NB4 (cell line): ENCODE data around the gene ZFP30.

Experiments
- DNase-seq: peaks from one replicate; pipeline ENCODE4 v3.0.0; 2010; ENCODE audit warnings: low read depth
- H3K4me3 ChIP-seq: one replicate; pipeline ENCODE4 v1.5.1; 2011; ENCODE audit warnings: mild to moderate bottlenecking, low read depth, low read length, moderate library complexity
- CTCF ChIP-seq: IDR thresholded peaks from one replicate; pipeline ENCODE4 v1.5.1; 2012; ENCODE audit warnings: low read depth, low read length
- MAX ChIP-seq: IDR thresholded peaks from 2 replicates; pipeline ENCODE4 v1.6.1; 2011; ENCODE audit warnings: low read depth, low read length
- MYC ChIP-seq: IDR thresholded peaks from 2 replicates; pipeline ENCODE4 v1.6.1; 2011; ENCODE audit warnings: low read depth, low read length
- POLR2A ChIP-seq: IDR thresholded peaks from 2 replicates; pipeline ENCODE4 v1.6.1; 2011; ENCODE audit warnings: mild to moderate bottlenecking; ENCODE audit not compliant: insufficient read length; ENCODE audit errors: extremely low read depth

The ZFP30 gene

DNA sequence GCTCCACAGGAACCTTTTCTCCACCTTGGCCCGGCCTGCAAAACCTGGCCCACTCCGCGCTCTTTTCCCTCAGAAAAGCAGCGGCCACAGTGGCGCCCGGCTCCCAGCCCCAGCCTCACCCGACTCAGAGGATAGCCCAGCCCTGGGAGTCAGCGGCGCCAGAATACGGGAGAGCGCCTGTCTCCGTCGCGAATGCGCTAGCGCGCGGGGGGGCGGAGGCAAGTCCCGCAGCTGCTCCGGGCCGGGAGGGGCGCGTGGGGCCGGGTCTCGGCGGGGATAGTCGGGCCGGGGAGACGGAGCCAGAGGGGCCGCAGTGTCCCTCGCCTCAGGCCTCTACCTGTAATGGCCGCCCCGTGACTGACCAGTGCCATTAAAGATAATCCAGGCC, at the start of gene ZFP30:
Gene ZFP30, minus strand, starts transcription at position 165 of the 388 bp plus-strand sequence. CDS start 7,643 bp downstream, outside the sequence.
- peak; percentile 87 for DNase-seq
- H3K4me3 ChIP-seq = peak within 1 kb of the TSS; percentile 85
- TF ChIP-seq MYC (no peak), CTCF (no peak), MAX (no peak), POLR2A (no peak)

- no peak for TF ChIP-seq MAX
- TF ChIP-seq CTCF = no peak
- TF ChIP-seq MYC = no peak
- TF ChIP-seq POLR2A = no peak
- DNase-seq = no peak
- no peak overlapping the region for H3K4me3 ChIP-seq
These were observed 43.8 kb upstream of the ZFP30 start for GRCh38 chr19:37699057-37699456.

- H3K4me3 ChIP-seq = no peak overlapping the region
- no peak for DNase-seq
- TF ChIP-seq CTCF = no peak
- TF ChIP-seq MYC = no peak
- no peak for TF ChIP-seq MAX
- TF ChIP-seq POLR2A = no peak
These were observed 43.0 kb upstream of the ZFP30 start for GRCh38 chr19:37698216-37698615.

DNA sequence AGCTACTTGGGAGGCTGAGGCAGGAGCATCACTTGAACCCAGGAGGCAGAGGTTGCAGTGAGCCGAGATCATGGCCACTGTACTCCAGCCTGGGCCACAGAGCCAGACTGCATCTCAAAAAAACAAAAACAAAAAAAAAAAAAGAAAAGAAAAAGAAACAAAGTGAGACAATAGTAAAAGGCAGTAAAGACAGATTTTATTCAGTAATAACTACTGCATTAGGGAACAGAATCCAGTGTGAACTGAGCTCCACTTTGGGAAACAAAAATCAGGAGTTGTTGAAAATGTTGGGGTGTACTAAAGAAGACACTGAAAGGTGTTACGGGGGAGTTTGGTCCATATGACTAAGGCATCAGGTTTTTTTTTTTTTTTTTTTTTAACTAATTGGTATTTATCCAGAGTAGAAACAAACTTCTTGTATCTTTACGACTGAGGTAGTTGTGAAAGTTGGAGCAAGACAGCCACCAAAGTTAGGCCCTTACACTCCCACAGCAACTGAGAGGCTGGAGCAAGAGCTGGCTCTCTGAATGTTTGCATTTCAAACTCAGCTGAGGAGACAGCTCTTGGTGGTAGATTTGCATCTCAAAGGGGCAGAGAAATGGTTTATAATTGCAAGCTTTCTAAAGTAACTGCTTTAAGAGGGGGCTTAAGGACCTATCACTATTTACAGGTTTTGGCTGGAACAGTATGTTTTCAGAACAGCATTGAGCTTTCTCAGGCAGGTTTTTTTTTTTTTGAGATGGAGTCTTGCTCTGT, 40.1 kb upstream of the ZFP30 start:
- TF ChIP-seq MYC = no peak
- no peak for TF ChIP-seq CTCF
- no peak for TF ChIP-seq MAX
- TF ChIP-seq POLR2A = no peak
- DNase-seq = no peak
- H3K4me3 ChIP-seq = no peak overlapping the region

GRCh38 chr19:37692956-37693620, 37.8 kb upstream of the ZFP30 start:
- TF ChIP-seq MAX (no peak), POLR2A (no peak), MYC (no peak), CTCF (no peak)
- H3K4me3 ChIP-seq = no peak overlapping the region
- DNase-seq = peak; percentile 7
